Measurements from ENCODE around the gene NRIP1. TPM values are rescaled to one million over a fixed set of nuclear protein-coding genes. Genes with fewer than 3 reads are reported as not detected.

NRIP1 gene
- total RNA-seq, 4 donors from 2014 or later, result 37.2 to 86.3 (median 60.7) TPM

DNA sequence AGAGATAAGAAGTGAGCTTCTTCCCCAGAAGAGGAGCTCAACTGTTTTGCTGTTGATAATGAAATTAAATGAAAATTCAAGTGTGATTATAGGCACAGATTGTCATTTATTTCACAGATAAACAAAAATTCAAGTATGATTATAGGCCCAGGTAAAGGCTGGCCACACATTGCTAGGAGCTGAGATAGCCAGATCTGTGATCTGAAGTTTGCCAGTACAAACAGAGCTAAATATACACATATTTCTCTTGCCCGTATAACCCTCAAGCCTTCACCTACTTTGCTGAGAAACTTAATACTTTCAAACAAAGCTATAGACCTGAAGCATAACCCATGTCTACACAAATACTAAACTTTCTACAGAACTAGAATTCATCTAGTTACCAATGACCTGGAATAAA is 31.3 kb upstream of the NRIP1 start:
- TF ChIP-seq, protein P1, sequence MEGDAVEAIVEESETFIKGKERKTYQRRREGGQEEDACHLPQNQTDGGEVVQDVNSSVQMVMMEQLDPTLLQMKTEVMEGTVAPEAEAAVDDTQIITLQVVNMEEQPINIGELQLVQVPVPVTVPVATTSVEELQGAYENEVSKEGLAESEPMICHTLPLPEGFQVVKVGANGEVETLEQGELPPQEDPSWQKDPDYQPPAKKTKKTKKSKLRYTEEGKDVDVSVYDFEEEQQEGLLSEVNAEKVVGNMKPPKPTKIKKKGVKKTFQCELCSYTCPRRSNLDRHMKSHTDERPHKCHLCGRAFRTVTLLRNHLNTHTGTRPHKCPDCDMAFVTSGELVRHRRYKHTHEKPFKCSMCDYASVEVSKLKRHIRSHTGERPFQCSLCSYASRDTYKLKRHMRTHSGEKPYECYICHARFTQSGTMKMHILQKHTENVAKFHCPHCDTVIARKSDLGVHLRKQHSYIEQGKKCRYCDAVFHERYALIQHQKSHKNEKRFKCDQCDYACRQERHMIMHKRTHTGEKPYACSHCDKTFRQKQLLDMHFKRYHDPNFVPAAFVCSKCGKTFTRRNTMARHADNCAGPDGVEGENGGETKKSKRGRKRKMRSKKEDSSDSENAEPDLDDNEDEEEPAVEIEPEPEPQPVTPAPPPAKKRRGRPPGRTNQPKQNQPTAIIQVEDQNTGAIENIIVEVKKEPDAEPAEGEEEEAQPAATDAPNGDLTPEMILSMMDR (IDR thresholded peaks at IDR 0.05), result no peak
- no peak for ATAC-seq (ENCODE audit: low FRiP score)
- no peak for DNase-seq (ENCODE audit: low spot score)

DNA sequence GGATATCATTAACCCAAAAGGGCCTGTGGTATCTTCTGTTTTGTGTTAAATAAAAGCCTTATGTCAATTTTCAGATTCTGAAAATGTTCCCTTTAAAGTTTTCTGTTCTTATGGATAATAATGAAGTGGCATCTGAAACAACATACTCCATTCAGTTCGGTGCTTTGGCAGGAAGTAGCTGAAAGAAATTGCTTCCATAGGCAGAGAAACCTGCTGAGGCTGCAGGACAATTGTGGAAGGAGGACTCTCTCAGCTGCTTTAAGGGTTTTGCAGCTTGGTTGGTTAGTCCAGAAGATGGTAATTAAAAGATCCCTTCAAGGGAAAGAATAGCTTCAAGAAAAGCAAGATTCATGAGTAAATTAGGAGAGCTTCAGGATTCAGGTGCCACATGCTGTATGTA is 30.5 kb upstream of the NRIP1 start:
- TF ChIP-seq, protein P1 (IDR thresholded peaks at IDR 0.05), result no peak
- ATAC-seq (ENCODE audit: low FRiP score), result no peak
- no peak for DNase-seq (ENCODE audit: low spot score)

DNA sequence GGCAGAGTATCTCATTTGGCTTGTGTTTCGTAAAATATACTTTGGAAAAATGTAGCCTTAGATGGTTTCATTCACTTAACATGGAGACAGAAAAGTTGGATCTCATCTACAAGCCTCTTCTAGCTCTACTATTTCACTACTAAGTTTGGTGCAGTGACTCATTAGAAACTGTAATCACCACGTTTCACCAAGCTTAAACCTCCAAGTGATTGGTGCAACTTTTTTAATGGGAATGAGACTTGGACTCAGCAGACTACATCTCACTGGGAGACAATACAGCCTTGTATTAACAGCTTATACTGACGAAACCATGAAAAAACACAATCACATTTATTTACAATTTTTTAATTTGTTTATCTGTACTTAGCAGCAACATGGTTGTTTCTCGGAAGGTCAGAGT is 29.9 kb upstream of the NRIP1 start:
- DNase-seq (ENCODE audit: low spot score) (no peak), ATAC-seq (ENCODE audit: low FRiP score) (no peak)
- TF ChIP-seq, protein P1 (IDR thresholded peaks at IDR 0.05), result no peak

DNA sequence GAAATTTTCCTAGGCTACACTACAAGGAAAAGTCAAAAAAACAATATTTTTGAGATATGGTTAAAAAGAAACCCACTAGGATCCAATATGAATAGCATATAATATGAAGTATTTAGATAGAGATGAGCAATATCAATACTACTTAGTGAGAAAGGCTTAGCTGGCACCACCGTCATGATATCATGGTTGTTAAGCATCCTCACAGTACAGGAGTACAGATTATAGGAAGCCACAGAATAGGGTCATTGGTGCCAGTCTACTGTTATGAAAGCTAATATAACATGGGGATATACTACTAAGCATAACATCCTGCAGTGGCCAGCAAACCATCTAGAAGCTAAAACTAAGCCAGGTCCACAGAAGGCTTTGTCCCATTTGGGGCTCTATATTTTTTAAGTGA is 28.4 kb upstream of the NRIP1 start:
- TF ChIP-seq, protein P1 (IDR thresholded peaks at IDR 0.05), result no peak
- no peak for DNase-seq (ENCODE audit: low spot score)
- no peak for ATAC-seq (ENCODE audit: low FRiP score)

DNA sequence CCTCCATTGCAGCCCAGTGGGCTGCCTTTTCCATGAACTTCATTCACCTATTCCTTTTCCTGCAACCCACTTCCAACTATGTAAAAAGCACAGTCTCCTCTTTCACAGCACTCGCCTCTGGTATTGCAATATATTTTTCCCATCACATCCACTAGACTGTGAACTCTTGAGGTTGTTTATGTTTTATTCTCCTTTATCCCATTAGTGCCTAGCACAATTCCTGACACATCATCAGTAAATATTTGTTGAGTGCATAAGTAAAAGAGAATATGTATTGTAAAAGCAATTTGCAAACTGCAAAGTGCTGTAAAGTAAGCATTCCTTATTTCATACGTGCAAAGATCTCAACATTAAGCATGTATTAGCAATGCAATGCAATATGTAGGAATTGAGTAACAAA is 27.9 kb upstream of the NRIP1 start:
- TF ChIP-seq, protein P1 (IDR thresholded peaks at IDR 0.05), result no peak
- DNase-seq (ENCODE audit: low spot score) (no peak), ATAC-seq (ENCODE audit: low FRiP score) (no peak)

DNA sequence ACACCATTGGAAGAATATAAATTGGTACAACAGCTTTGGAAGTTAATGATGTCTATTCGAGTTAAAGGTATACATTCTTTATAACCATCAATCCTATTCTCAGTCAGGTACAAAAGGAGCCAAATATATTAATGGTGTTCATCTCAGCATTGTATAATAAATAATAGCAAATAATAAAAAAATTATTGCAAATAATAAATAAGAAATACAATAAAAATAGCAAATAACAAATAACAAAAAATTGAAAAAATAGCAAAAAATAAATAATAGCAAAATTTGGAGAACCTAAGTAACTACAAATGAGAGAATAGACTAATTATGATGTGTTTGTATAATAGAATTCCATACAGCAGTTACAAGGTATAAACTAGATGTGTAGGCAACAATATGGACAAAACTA is 25.6 kb upstream of the NRIP1 start:
- TF ChIP-seq, protein P1 (IDR thresholded peaks at IDR 0.05), result no peak
- DNase-seq (ENCODE audit: low spot score) (no peak), ATAC-seq (ENCODE audit: low FRiP score) (no peak)

DNA sequence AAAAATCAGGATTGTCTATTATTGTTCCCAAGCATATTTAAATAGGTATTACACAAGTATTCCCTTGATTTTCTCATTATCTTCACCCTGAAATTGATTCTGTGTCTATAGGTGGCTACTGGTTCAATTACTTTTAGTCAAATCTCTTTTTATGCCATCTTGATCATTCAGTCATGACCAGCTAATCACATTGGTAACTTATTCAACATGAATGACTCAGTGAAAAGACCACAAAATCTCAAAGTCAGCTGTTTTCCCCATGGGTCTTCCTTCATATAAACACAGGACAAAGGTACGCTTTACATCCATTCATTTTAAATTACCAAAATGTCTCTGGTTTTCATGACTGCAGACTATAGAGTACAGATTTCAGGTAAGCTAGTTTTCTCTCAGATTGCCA is 23.7 kb upstream of the NRIP1 start:
- TF ChIP-seq, protein P1 (IDR thresholded peaks at IDR 0.05), result no peak
- ATAC-seq (ENCODE audit: low FRiP score), result no peak
- no peak for DNase-seq (ENCODE audit: low spot score)
